Neural cell (in vitro differentiated cells): Measurements from ENCODE around the gene WDR49. TPM values are rescaled to one million over a fixed set of nuclear protein-coding genes. Genes with fewer than 3 reads are reported as not detected.

ENCODE experiments used
- H2AFZ ChIP-seq: fragments of 200-600, 300-800 bp; sonication (generic), shearing (Covaris generic); 2 replicates; pipeline ENCODE4 v1.6.0; 2014; ENCODE audit warnings: low read depth, mild to moderate bottlenecking, antibody characterized with exemption, low read length, moderate library complexity
- H3F3A ChIP-seq: fragments of 200-600 bp; shearing (Covaris generic); 2 replicates; pipeline ENCODE4 v1.6.1; 2016; ENCODE audit warnings: mild to moderate bottlenecking, moderate library complexity, mixed read lengths, antibody characterized with exemption, low read length; ENCODE audit not compliant: insufficient read depth, poor library complexity, severe bottlenecking
- H3K27ac ChIP-seq: fragments of 200-600, 300-800 bp; sonication (generic), shearing (Covaris generic); 2 replicates; pipeline ENCODE4 v1.5.1; 2014; ENCODE audit warnings: mild to moderate bottlenecking, low read length, moderate library complexity
- H3K27me3 ChIP-seq: fragments of 300-800, 200-600 bp; sonication (generic), shearing (Covaris generic); 2 replicates; pipeline ENCODE4 v1.6.0; 2014; ENCODE audit warnings: mild to moderate bottlenecking, low read depth, low read length, moderate library complexity; ENCODE audit not compliant: insufficient read depth
- H3K36me3 ChIP-seq: fragments of 300-800, 200-600 bp; sonication (generic), shearing (Covaris generic); 2 replicates; pipeline ENCODE4 v1.5.1; 2014; ENCODE audit warnings: mild to moderate bottlenecking, antibody characterized with exemption, low read length, moderate library complexity; ENCODE audit not compliant: insufficient read depth
- H3K4me2 ChIP-seq: fragments of 300-800, 200-600 bp; sonication (generic), shearing (Covaris generic); 2 replicates; pipeline ENCODE4 v1.6.0; 2014; ENCODE audit warnings: mild to moderate bottlenecking, low read length
- H3K4me3 ChIP-seq: fragments of 300-800, 200-600 bp; sonication (generic), shearing (Covaris generic); 2 replicates; pipeline ENCODE4 v1.5.1; 2014; ENCODE audit warnings: mild to moderate bottlenecking, low read length, moderate library complexity
- H3K79me2 ChIP-seq: fragments of 200-600 bp; shearing (Covaris generic); replicated peaks from 2 replicates; pipeline ENCODE4 v1.6.0; 2014; ENCODE audit warnings: mild to moderate bottlenecking, low read length, moderate library complexity; ENCODE audit not compliant: insufficient read depth
- H3K9ac ChIP-seq: fragments of 300-800, 200-600 bp; sonication (generic), shearing (Covaris generic); 2 replicates; pipeline ENCODE4 v1.6.1; 2016; ENCODE audit warnings: mild to moderate bottlenecking, low read length, mixed read lengths
- H3K9me2 ChIP-seq: fragments of 200-600 bp; shearing (Covaris generic); 2 replicates; pipeline ENCODE4 v1.6.1; 2016; ENCODE audit warnings: mild to moderate bottlenecking, low read length, mixed read lengths; ENCODE audit not compliant: insufficient read depth
- H3K9me3 ChIP-seq: fragments of 200-600, 300-800 bp; sonication (generic), shearing (Covaris generic); 2 replicates; pipeline ENCODE4 v1.6.1; 2016; ENCODE audit warnings: mild to moderate bottlenecking, mixed run types, low read length, moderate library complexity, mixed read lengths
- H4K20me1 ChIP-seq: fragments of 200-600 bp; shearing (Covaris generic); 2 replicates; pipeline ENCODE4 v1.6.1; 2016; ENCODE audit warnings: mild to moderate bottlenecking, mixed run types; ENCODE audit not compliant: insufficient read depth
- CTCF ChIP-seq: fragments of 450-650 bp; IDR thresholded peaks from 2 replicates; pipeline ENCODE4 v1.5.1; 2014; ENCODE audit warnings: antibody characterized with exemption, mild to moderate bottlenecking, moderate library complexity; ENCODE audit not compliant: poor library complexity, severe bottlenecking
- EP300 ChIP-seq: fragments of 450-650 bp; conservative IDR thresholded peaks from 2 replicates; pipeline ENCODE4 v1.6.1; 2014; ENCODE audit warnings: antibody characterized with exemption, mild to moderate bottlenecking, moderate library complexity; ENCODE audit not compliant: poor library complexity, severe bottlenecking
- EZH2 ChIP-seq: fragments of 200-600, 300-800 bp; shearing (Covaris generic), sonication (generic); IDR thresholded peaks from 2 replicates; pipeline ENCODE4 v1.6.1; 2014; ENCODE audit warnings: antibody characterized with exemption, low read length, borderline replicate concordance, mild to moderate bottlenecking; ENCODE audit not compliant: insufficient read depth, poor library complexity, severe bottlenecking
- MXI1 ChIP-seq: fragments of 450-650 bp; conservative IDR thresholded peaks from 2 replicates; pipeline ENCODE4 v1.6.1; 2014; ENCODE audit warnings: antibody characterized with exemption, mild to moderate bottlenecking; ENCODE audit not compliant: poor library complexity, severe bottlenecking
- POLR2AphosphoS5 ChIP-seq: IDR thresholded peaks from 2 replicates; pipeline ENCODE4 v1.6.1; 2012
- RAD21 ChIP-seq: fragments of 450-650 bp; conservative IDR thresholded peaks from 2 replicates; pipeline ENCODE4 v1.6.1; 2014; ENCODE audit warnings: antibody characterized with exemption, mild to moderate bottlenecking, moderate library complexity
- REST ChIP-seq: IDR thresholded peaks from 2 replicates; pipeline ENCODE4 v1.6.1; 2012; ENCODE audit warnings: borderline replicate concordance
- SMC3 ChIP-seq: fragments of 450-650 bp; conservative IDR thresholded peaks from 2 replicates; pipeline ENCODE4 v1.6.1; 2014; ENCODE audit warnings: antibody characterized with exemption, mild to moderate bottlenecking, moderate library complexity; ENCODE audit not compliant: poor library complexity
- TAF1 ChIP-seq: IDR thresholded peaks from 2 replicates; pipeline ENCODE4 v1.6.1; 2012; ENCODE audit warnings: low read depth
- polyA plus RNA-seq: library from polyadenylated mRNA; depleted of rRNA; stranded (reverse); fragments of >200 nt; gene quantifications from 2 replicates; pipeline ENCODE4 v1.2.3, GENCODE V29; 2014

WDR49 gene
- polyA plus RNA-seq, 1 donor from 2014 or later: 1.1 TPM

GRCh38 chr3:167575000-167575600 lies 78.6 kb downstream of the WDR49 start:
- no peak for TF ChIP-seq EZH2
- peak; percentile 56 for TF ChIP-seq POLR2AphosphoS5
- H3K79me2 ChIP-seq: no peaks in the 10 kb centered on the region
- no peak overlapping the region for H3K9ac ChIP-seq
- H3K4me3 ChIP-seq: peak overlapping the region; percentile 32
- no peaks in the 10 kb centered on the region for H3K9me3 ChIP-seq
- no peaks in the 10 kb centered on the region for H3K9me2 ChIP-seq
- no peaks in the 10 kb centered on the region for H3F3A ChIP-seq
- no peak overlapping the region for H2AFZ ChIP-seq
- no peaks in the 10 kb centered on the region for H3K27me3 ChIP-seq
- H3K27ac ChIP-seq: peak overlapping the region; percentile 13
- H3K36me3 ChIP-seq: no peaks in the 10 kb centered on the region
- H4K20me1 ChIP-seq: no peaks in the 10 kb centered on the region
- peak overlapping the region; percentile 36 for H3K4me2 ChIP-seq

GRCh38 chr3:167572991-167573390 lies 80.8 kb downstream of the WDR49 start:
- H3K79me2 ChIP-seq: no peaks in the 10 kb centered on the region
- no peak overlapping the region for H3K4me3 ChIP-seq
- no peaks in the 10 kb centered on the region for H3K9me2 ChIP-seq
- H3K4me2 ChIP-seq: no peak overlapping the region
- no peak for TF ChIP-seq REST
- TF ChIP-seq POLR2AphosphoS5: no peak
- no peak for TF ChIP-seq RAD21
- TF ChIP-seq EZH2: no peak
- TF ChIP-seq CTCF: no peak
- TF ChIP-seq TAF1: no peak
- TF ChIP-seq EP300: no peak
- TF ChIP-seq MXI1: no peak
- TF ChIP-seq SMC3: no peak
- H3K27ac ChIP-seq: no peak overlapping the region
- H3K36me3 ChIP-seq: no peaks in the 10 kb centered on the region
- H3K9me3 ChIP-seq: peaks cover 6% of the 10 kb centered on the region
- H3F3A ChIP-seq: no peaks in the 10 kb centered on the region
- no peaks in the 10 kb centered on the region for H3K27me3 ChIP-seq
- no peak overlapping the region for H2AFZ ChIP-seq
- no peaks in the 10 kb centered on the region for H4K20me1 ChIP-seq
- H3K9ac ChIP-seq: no peak overlapping the region
